Central memory CD4-positive, alpha-beta T cell (primary cell): ENCODE data around the gene ZNF883.
"Not testable (repeated sequence)": the region's sequence is repeated elsewhere in the genome, so short reads cannot be mapped to it uniquely, and the experiment has no call there.

Source experiments
- DNase-seq: peaks from one replicate; pipeline ENCODE4 v3.0.0; 2022
- total RNA-seq, 3 experiments: gene quantifications; one replicate each; lab custom pipeline; 2026; lab: John Stamatoyannopoulos, UW

The ZNF883 gene
- 0.77 to 1.0 (median 0.88) reads per million in 3 experiments for total RNA-seq

- peak; percentile 30 for DNase-seq
Observed at GRCh38 chr9:113011911-113012381, at the start of gene ZNF883. Gene ZNF883 (minus strand): TSS chr9:113012192.

GRCh38 chr9:113061072-113061850 lies 49.3 kb upstream of the ZNF883 start:
- not testable (repeated sequence) for DNase-seq

- not testable (repeated sequence) for DNase-seq
Observed at GRCh38 chr9:113059581-113060284, 47.7 kb upstream of the ZNF883 start.

GRCh38 chr9:113057193-113057592 lies 45.2 kb upstream of the ZNF883 start:
- DNase-seq = no peak

GRCh38 chr9:113056191-113057106 lies 44.5 kb upstream of the ZNF883 start, which contains the start of gene ZFP37:
Gene ZFP37 (minus strand): TSS chr9:113056724. CDS start chr9:113056688, 36 bp downstream.
- DNase-seq = peak; percentile 67

GRCh38 chr9:113042884-113043657 lies 31.1 kb upstream of the ZNF883 start:
- no peak for DNase-seq

GRCh38 chr9:113026200-113026599 lies 14.2 kb upstream of the ZNF883 start:
- DNase-seq = no peak

GRCh38 chr9:113018247-113018646 lies 6.3 kb upstream of the ZNF883 start:
- no peak for DNase-seq

GRCh38 chr9:113012492-113012891 lies 500 bp upstream of the ZNF883 start:
- DNase-seq = no peak

- no peak for DNase-seq
Observed at GRCh38 chr9:113005777-113006176, 6.2 kb downstream of the ZNF883 start.

GRCh38 chr9:112997236-112997941 lies 14.6 kb downstream of the ZNF883 start:
- no peak for DNase-seq

- DNase-seq = no peak
Observed at GRCh38 chr9:112971415-112971814, 40.6 kb downstream of the ZNF883 start.

- no peak for DNase-seq
Observed at GRCh38 chr9:112970939-112971338, 41.1 kb downstream of the ZNF883 start.

- DNase-seq = no peak
Observed at GRCh38 chr9:112969730-112970129, 42.3 kb downstream of the ZNF883 start.

GRCh38 chr9:112955550-112955949 lies 56.4 kb downstream of the ZNF883 start:
- no peak for DNase-seq

- DNase-seq = no peak
Observed at GRCh38 chr9:112945620-112946208, 66.3 kb downstream of the ZNF883 start.

GRCh38 chr9:112939418-112939817 lies 72.6 kb downstream of the ZNF883 start:
- DNase-seq = no peak

GRCh38 chr9:112933696-112934095 lies 78.3 kb downstream of the ZNF883 start:
- no peak for DNase-seq

GRCh38 chr9:112925058-112925641 lies 86.8 kb downstream of the ZNF883 start:
- DNase-seq = no peak

GRCh38 chr9:112921549-112921948 lies 90.4 kb downstream of the ZNF883 start:
- no peak for DNase-seq
